ACHN (cell line): ENCODE measurements around the gene PRRC2B.
"Not testable (repeated sequence)": the region's sequence is repeated elsewhere in the genome, so short reads cannot be mapped to it uniquely, and the experiment has no call there.

Experiments
- DNase-seq: peaks from one replicate; pipeline ENCODE4 v3.0.0-alpha.2; 2015
- in situ Hi-C: cut with HindIII; loops from 2 replicates; pipeline ENCODE4 v1.10.0; 2017; ENCODE audit warnings: low sequenced_read_pairs, low pct_ligation_motif_present, low pct_unique_long_range_greater_than_20kb

PRRC2B gene

GRCh38 chr9:131449276-131449675, 55.4 kb downstream of the PRRC2B start:
- DNase-seq = no peak
- in situ Hi-C loops = no loop called here

- in situ Hi-C loops = no loop called here
- DNase-seq = no peak
These were observed 60.1 kb downstream of the PRRC2B start for GRCh38 chr9:131454028-131454427.

- in situ Hi-C loops, DNase-seq: not testable (repeated sequence)
These were observed 61.8 kb downstream of the PRRC2B start for GRCh38 chr9:131455655-131456054.

GRCh38 chr9:131457746-131458145, 63.9 kb downstream of the PRRC2B start:
- in situ Hi-C loops = no loop called here
- no peak for DNase-seq

- DNase-seq = no peak
- in situ Hi-C loops = no loop called here
These were observed 65.2 kb downstream of the PRRC2B start for GRCh38 chr9:131459056-131459455.

- DNase-seq = no peak
- in situ Hi-C loops = no loop called here
These were observed 67.3 kb downstream of the PRRC2B start for GRCh38 chr9:131461166-131461565.

GRCh38 chr9:131464354-131465000, 70.6 kb downstream of the PRRC2B start:
- DNase-seq = no peak
- in situ Hi-C loops = no loop called here

GRCh38 chr9:131465401-131465800, 71.5 kb downstream of the PRRC2B start:
- in situ Hi-C loops = no loop called here
- DNase-seq = no peak

- DNase-seq = no peak
- in situ Hi-C loops = no loop called here
These were observed 73.5 kb downstream of the PRRC2B start for GRCh38 chr9:131467214-131467935.

GRCh38 chr9:131468031-131468430, 74.1 kb downstream of the PRRC2B start:
- in situ Hi-C loops = no loop called here
- no peak for DNase-seq

- DNase-seq = no peak
- in situ Hi-C loops = no loop called here
These were observed 75.5 kb downstream of the PRRC2B start for GRCh38 chr9:131469356-131469755.

GRCh38 chr9:131469951-131470350, 76.1 kb downstream of the PRRC2B start:
- in situ Hi-C loops = no loop called here

GRCh38 chr9:131470581-131470991, 76.7 kb downstream of the PRRC2B start:
- in situ Hi-C loops = no loop called here

More at GRCh38 chr9:131469951-131470350, 76.1 kb downstream of the PRRC2B start:
- DNase-seq = no peak

GRCh38 chr9:131472085-131472484, 78.2 kb downstream of the PRRC2B start:
- in situ Hi-C loops, DNase-seq: not testable (repeated sequence)

More at GRCh38 chr9:131470581-131470991, 76.7 kb downstream of the PRRC2B start:
- no peak for DNase-seq

GRCh38 chr9:131473198-131473885, 79.5 kb downstream of the PRRC2B start:
- in situ Hi-C loops = no loop called here
- DNase-seq = no peak

GRCh38 chr9:131473891-131474290, 80.0 kb downstream of the PRRC2B start:
- in situ Hi-C loops = no loop called here
- no peak for DNase-seq

- no peak for DNase-seq
- in situ Hi-C loops = no loop called here
These were observed 80.8 kb downstream of the PRRC2B start for GRCh38 chr9:131474711-131475110.

- no peak for DNase-seq
- in situ Hi-C loops = no loop called here
These were observed 81.4 kb downstream of the PRRC2B start for GRCh38 chr9:131475111-131475955.
